RCC 7860 (cell line): ENCODE measurements around the gene NAGPA.

ENCODE experiments used
- DNase-seq: peaks from one replicate; pipeline ENCODE4 v3.0.0-alpha.2; 2015; ENCODE audit warnings: low spot score
- FAIRE-seq: peaks from 2 replicates; lab custom pipeline; 2012; peaks lifted over from hg19 to GRCh38; lab: Jason Lieb, UNC

Gene NAGPA

DNA sequence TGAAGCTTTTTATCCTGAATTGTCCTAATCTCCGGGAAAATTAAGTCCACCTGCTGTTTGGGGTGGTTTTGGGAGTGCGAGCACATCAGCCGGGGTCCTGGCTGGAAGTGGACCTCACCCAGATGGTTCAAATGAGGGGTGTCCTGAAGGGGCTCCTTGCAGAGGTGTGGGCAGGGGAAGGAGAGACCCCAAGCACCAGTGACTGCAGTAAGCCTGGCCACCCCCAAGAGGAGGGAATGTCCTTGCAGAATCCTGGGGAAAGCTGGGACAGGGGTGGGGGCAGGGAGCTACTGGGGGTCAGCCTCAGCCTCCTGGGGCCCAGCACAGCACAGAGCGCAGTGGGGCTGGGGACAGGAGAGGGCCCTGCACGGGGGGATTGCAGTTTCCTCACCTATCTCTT lies 29.4 kb downstream of the NAGPA start:
- FAIRE-seq, result no peak

DNA sequence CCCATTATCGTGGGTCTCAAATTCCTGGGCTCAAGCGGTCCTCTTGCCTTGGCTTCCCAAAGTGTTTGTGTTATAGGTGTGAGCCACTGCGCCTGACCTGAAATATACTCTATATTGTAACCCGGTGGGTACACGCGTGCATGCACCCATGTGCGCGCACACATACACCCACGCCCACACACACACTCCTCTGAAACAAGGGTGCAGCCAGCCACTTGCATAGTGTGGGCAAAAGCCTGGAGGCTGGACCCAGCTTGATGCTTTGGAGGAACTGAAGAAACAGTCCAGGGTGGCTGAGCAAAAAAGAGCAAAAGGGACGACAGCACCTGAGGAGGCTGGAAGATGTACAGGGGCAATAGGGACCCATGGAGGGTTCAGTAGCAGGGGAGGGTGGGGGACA lies 29.9 kb downstream of the NAGPA start:
- DNase-seq (no peak), FAIRE-seq (no peak)

More for the DNA sequence above, 29.4 kb downstream of the NAGPA start:
- DNase-seq, result no peak

DNA sequence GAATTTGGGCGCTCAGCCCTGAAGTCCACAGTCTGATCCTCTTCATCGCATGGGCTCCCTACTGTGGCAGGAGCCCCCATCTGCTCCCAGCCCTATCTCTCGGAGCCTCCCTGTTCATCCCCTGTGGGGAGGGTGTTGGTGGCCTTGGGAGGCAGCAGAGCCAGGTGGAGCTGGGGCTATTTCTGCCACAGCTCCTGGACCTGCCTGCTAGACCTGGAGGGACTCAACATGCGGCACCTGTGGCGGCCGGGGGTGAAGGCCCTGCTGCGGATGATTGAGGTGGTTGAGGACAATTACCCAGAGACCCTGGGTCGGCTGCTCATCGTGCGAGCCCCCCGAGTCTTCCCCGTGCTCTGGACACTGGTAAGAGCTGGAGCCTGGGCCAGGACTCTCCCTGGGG lies 30.5 kb downstream of the NAGPA start:
- no peak for FAIRE-seq
- DNase-seq, result no peak

DNA sequence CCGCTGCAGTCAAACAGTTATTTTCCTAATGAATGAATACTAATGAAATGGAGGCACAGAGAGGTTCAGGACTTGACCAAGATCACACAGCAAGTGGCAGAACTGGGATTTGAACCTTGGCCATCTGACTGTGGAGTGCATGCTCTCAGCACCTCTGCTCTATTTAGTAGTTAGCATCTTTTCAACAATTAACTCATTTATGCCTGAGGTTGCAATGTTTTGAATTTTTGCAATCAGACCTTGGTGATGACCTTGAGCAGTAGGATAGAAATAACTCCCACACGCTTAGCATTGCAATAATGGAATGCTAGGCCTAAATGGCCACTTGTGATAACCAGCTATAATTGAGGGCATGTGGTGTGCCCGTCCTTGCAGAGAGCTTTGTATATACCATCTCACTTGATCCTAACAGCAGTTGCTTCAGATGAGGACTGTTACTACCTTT lies 31.0 kb downstream of the NAGPA start:
- no peak for FAIRE-seq

DNA sequence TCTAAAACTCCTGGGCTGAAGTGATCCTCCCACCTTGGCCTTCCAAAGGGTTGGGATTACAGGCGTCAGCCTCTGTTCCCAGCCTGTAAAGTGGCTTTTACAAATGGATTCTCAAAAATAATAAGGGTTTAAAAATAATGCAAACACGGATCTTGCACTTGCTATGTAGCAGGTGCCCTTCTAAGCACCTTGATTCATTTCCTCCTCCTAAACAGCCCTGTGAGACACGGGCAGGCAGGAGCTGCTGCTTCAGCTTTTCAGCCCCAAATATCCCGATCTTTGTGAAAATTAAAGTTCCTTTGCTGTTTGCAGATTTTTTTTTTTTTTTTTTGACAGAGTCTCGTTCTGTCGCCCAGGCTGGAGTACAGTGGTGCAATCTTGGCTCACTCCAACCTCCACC lies 31.7 kb downstream of the NAGPA start:
- FAIRE-seq (no peak), DNase-seq (no peak)

More for the DNA sequence above, 31.0 kb downstream of the NAGPA start:
- no peak for DNase-seq

DNA sequence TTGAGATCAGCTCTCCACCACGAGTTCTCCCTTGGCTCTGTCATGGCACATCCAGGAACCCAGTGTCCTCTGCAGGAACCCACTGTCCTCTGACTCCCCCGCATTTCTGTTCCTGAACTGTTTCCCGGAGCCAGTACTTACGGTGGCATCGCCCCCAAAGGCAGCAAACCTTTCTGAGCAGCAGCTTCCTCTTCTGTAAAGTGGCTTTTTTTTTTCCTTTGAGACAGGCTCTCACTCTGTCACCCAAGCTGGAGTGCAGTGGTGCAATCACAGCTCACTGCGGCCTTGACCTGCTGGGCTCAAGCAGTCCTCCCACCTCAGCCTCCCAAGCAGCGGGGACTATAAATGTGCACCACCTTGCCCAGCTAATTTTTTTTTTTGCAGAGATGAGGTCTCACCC lies 32.2 kb downstream of the NAGPA start:
- DNase-seq, result no peak
- no peak for FAIRE-seq

DNA sequence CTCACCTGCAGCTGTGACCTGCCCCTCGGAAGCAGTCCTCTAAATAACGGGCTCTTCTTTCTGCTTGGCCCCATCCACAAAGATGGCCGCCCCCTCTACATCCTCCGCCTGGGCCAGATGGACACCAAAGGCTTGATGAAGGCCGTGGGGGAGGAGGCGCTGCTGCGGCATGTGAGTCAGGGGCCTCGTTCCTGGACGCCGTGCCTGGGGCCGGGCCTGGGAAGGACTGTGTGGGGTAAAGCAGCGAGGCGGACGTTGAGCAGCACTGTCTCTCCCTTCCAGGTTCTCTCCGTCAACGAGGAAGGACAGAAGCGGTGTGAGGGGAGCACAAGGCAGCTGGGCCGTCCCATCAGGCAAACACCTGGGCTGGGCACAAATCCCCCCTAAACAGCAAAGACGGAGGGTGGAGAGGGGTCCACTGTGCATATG lies 33.1 kb downstream of the NAGPA start:
- DNase-seq (no peak), FAIRE-seq (no peak)

- FAIRE-seq (no peak), DNase-seq (no peak)
These were observed 38.9 kb downstream of the NAGPA start for GRCh38 chr16:4994719-4995434.

GRCh38 chr16:4991754-4992153 lies 42.0 kb downstream of the NAGPA start:
- DNase-seq (no peak), FAIRE-seq (no peak)

DNA sequence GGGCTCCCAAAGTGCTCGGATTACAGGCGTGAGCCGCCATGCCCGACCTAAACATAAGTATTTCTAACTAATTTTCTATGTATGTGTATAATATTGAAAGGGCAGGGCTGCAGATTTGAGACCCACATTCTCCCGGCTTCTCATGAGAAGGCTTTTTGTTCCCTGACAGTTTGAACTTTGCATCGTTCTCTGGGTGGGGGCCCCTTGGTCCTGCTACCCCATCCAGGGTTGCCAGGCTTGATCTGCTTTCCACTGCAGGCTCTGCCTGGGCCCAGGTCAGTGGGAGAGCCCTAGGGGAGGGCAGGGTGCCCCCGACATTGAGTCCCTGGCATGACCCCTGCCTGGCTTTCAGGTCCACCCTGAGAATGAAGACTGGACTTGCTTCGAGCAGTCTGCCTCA lies 43.3 kb downstream of the NAGPA start:
- no peak for FAIRE-seq
- no peak for DNase-seq

GRCh38 chr16:4989391-4990006 lies 44.2 kb downstream of the NAGPA start:
- DNase-seq (no peak), FAIRE-seq (no peak)

DNA sequence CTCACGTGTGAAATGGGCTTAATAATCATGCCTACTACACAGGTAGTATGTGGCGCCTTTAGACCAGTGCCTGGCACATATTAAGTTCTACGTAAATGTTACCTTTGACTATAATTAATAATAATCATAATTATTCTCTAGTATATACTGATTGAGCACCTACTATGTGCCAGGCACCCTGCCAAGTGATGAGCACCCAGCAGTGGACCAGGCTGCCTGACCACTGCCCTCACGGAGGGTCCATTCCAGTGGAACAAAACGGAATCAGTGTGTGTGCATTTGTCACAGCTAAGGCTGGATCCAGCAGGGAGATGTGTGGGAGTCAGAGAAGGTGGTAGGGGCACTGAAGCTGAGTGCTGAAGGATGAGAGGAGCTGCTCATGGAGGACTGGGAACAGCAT lies 45.1 kb downstream of the NAGPA start:
- FAIRE-seq, result no peak
- DNase-seq, result no peak

DNA sequence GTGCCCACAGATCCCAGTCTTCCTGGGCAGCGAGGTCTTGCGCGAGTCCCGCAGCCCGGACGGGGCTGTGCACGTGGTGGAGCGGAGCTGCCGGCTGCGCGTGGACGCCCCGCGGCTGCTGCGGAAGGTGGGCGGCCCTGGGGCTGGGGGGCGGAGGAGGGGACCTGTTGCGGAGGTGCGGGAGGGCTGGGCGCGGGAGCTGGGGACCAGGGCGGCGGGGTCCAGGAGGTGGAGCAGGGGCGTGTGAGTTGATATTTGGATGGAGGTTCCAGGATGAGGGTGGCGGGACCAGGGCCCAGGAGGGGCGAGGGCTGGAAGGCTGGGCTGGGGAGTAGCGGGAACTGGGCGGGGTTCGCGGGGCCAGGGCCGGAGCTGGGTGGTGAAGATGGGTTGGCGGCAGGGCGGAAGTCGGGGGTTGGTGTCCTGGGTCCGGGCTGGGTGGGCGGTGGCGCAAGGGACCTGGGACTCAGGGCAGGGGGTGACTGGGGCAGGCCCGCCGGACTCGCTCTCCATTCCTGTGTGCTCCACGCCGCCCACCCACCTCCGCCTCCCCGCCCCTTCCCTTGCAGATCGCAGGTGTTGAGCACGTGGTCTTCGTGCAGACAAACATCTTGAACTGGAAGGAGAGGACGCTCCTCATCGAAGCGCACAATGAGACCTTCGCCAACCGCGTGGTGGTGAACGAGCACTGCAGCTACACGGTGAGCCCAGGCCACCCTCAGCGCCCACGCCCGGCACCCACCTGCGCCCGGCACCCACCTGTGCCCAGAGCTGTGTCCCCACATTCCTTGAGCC lies 46.0 kb downstream of the NAGPA start:
- FAIRE-seq, result no peak
- no peak for DNase-seq

DNA sequence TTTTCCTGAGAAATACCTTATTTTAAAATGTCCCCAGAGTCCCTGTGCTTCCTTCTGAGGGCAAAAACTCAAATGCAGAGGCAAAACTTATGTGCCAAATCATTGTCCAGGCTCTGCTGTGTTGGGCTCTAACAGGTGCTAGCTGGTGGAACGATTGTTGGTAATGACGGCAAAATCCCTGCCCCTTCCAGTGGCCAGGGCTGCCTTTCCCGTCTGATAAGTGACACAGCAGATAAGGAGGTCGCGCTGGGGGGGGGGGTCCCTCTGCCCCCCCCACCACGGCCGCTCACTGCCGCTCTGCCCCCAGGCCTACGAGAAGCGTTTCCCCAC lies 46.5 kb downstream of the NAGPA start:
- DNase-seq, result no peak
- no peak for FAIRE-seq

- FAIRE-seq, result no peak
- no peak for DNase-seq
These were observed 49.4 kb downstream of the NAGPA start for GRCh38 chr16:4984174-4984990.

GRCh38 chr16:4982056-4982867 lies 51.5 kb downstream of the NAGPA start:
- DNase-seq (no peak), FAIRE-seq (no peak)

GRCh38 chr16:4981473-4981872 lies 52.3 kb downstream of the NAGPA start:
- FAIRE-seq, result no peak
- no peak for DNase-seq

GRCh38 chr16:4980691-4981090 lies 53.0 kb downstream of the NAGPA start:
- no peak for FAIRE-seq
- no peak for DNase-seq

DNA sequence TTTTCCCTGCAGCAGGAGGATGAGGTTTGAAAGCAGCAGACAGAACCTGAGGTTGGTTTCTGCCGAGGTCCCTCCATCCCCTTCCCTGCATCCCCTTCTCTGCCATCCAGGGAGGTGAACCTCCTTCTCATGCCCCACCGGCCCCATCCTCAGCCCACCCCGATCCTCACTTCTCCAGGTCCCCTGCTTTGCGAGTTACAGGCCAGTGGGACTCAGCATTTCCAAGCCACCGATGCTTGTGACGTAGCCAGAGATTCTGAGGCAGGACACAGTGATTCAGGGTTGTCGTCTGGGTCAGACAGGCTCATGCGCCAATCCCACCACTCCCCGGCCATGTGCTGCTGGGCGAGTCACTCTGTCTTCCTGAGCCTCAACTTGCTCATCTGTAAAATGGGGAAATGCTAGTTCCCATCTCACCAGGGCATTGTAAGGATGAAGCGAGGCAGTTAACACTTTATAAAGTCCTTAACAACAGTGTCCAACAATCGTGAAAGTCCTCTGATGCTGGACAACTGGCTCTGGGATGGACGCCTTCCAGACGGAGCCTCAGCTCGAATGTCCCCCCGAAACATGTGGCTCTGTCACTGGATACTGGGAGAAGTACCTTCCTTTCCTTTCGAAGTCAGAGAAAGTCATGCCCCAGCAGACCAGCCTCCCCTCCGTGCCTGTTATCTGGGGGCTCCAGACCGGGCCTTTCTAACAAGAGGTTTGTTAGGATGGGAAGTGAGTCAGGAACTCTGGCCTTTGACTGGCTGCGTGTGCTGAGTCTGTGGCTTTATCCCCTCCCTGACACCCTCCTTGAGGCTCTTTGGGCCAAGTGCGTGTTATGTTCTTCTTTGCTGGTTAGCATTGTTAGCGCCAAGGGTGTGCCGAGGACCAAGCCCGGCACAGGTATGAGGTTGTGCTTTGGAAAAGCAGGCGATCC lies 53.7 kb downstream of the NAGPA start:
- no peak for FAIRE-seq

More for the DNA sequence above, 53.7 kb downstream of the NAGPA start:
- no peak for DNase-seq
